Chondrocyte (in vitro differentiated cells): ENCODE results near the gene STEAP1B. TPM values are rescaled to one million over a fixed set of nuclear protein-coding genes. Genes with fewer than 3 reads are reported as not detected.
"Not testable (repeated sequence)": the region's sequence is repeated elsewhere in the genome, so short reads cannot be mapped to it uniquely, and the experiment has no call there.

ENCODE experiments used
- DNase-seq: peaks from one replicate; pipeline ENCODE4 v3.0.0; 2021; ENCODE audit warnings: mixed read lengths, low spot score
- H3K27ac Mint-ChIP-seq: one replicate; pipeline ENCODE4 v1.8.0; 2021; ENCODE audit warnings: mild to moderate bottlenecking, moderate library complexity, mixed read lengths; ENCODE audit not compliant: unreplicated experiment
- H3K27me3 Mint-ChIP-seq: 2 replicates; pipeline ENCODE4 v1.8.0; 2021; ENCODE audit warnings: low read depth, mixed read lengths
- H3K36me3 Mint-ChIP-seq: 2 replicates; pipeline ENCODE4 v1.8.0; 2021; ENCODE audit warnings: low read depth, mixed read lengths
- H3K4me1 Mint-ChIP-seq: 2 replicates; pipeline ENCODE4 v1.8.0; 2021; ENCODE audit warnings: low read depth, mild to moderate bottlenecking, mixed read lengths
- H3K4me3 Mint-ChIP-seq: one replicate; pipeline ENCODE4 v1.8.0; 2021; ENCODE audit warnings: mild to moderate bottlenecking, moderate library complexity, mixed read lengths; ENCODE audit not compliant: unreplicated experiment
- H3K9me3 Mint-ChIP-seq: 2 replicates; pipeline ENCODE4 v1.8.0; 2021; ENCODE audit warnings: low read depth, mixed read lengths
- CTCF ChIP-seq: fragments of 200-600 bp; sonication (generic); IDR thresholded peaks from 2 replicates; pipeline ENCODE4 v1.5.0; 2021; ENCODE audit warnings: antibody characterized with exemption, mild to moderate bottlenecking, moderate library complexity
- total RNA-seq: library from RNA; stranded (reverse); gene quantifications from 3 replicates; pipeline ENCODE4 v1.2.1, GENCODE V29; 2021

Gene STEAP1B
- total RNA-seq, 1 donor from 2014 or later = 4.2 TPM

DNA sequence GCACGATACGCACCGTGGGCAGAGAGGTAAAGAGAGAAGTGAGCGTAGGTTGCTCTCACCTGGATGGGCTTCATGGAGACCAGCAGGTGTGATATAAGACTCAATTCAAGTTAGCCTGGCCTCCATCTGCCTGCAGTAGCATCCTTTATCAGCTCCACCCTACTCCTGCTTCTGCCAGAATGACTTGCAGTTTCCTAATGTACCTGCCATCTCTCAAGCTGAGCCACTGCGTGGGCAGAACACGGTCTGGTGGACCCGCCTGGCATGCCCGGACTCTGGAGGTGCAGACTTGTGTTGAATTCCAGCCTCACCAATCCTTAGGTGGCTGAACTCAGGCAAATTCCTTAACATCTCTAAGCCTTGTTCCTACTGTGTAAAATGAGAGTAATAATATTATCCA, 64.3 kb downstream of the STEAP1B start:
- Mint-ChIP-seq H3K9me3 (peaks cover 13% of the 10 kb centered on the region), H3K4me1 (peaks cover 17% of the 10 kb centered on the region), H3K27me3 (no peaks in the 10 kb centered on the region), H3K4me3 (no peak overlapping the region), H3K36me3 (peaks cover 2% of the 10 kb centered on the region), H3K27ac (no peak overlapping the region)
- no peak for DNase-seq
- TF ChIP-seq CTCF = no peak

GRCh38 chr7:22435105-22435504, 64.9 kb downstream of the STEAP1B start:
- Mint-ChIP-seq H3K4me1 (peaks cover 22% of the 10 kb centered on the region), H3K4me3 (no peak overlapping the region), H3K27me3 (no peaks in the 10 kb centered on the region), H3K36me3 (peaks cover 2% of the 10 kb centered on the region), H3K9me3 (peaks cover 13% of the 10 kb centered on the region), H3K27ac (no peak overlapping the region)
- DNase-seq = no peak
- TF ChIP-seq CTCF = no peak

DNA sequence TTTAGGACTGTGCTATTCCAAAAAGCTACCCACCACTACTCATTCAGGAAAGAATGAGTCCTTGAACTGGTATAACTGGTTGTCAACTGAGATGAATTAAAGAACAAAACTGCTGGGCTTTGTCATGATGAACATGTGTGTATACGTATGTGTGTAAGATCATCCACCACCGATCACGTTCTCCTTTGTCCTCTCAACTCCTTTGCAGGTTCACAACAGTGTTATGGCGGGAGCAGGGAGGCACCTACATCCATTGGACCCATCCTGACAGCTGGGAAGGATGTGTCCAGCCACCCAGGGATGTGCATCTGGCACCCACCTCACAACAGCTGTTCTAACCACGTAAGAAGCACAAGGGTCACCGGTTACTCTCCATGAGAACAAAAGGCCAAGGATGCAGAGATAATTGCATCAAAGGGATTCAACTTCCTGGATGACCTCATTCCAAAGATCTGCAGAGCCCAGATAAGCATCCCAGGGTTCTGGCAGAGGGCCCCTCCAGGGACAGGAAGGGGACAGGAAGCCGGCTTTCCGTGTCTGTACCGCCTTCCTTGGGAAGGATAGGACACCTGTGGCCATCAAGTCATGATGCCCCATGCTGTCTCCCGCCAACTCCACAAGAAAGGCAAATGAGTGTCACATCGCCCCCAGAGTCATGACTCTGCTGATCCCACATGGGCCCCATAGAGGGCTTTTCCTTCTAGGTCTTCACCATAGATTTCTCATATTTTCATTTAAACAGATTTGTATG, 66.1 kb downstream of the STEAP1B start:
- Mint-ChIP-seq H3K27me3 (no peaks in the 10 kb centered on the region), H3K9me3 (peaks cover 9% of the 10 kb centered on the region), H3K4me3 (no peak overlapping the region), H3K27ac (no peak overlapping the region), H3K4me1 (peaks cover 23% of the 10 kb centered on the region), H3K36me3 (no peaks in the 10 kb centered on the region)
- DNase-seq = no peak
- TF ChIP-seq CTCF = no peak

DNA sequence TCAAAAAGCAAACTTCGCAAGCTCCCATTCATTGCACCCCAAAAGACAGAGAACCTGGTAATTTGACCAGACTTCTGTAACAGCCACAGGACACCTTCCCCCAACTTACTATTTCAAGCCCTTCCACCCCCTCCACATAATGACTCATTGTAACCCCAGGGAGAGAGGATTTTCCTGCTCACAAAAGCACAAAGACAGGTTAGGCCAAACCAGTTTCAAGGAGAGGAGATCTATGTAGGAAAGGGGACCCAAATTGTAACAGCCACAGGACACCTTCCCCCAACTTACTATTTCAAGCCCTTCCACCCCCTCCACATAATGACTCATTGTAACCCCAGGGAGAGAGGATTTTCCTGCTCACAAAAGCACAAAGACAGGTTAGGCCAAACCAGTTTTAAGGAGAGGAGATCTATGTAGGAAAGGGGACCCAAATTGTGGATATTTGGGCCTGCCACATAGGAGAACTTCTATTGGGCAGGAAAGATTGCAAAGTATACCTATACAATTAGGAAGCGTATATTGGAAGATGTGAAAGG, 66.8 kb downstream of the STEAP1B start:
- Mint-ChIP-seq H3K27ac (peak overlapping the region; percentile 62), H3K4me1 (peaks cover 23% of the 10 kb centered on the region)
- DNase-seq, H3K4me3 Mint-ChIP-seq, H3K9me3 Mint-ChIP-seq, H3K36me3 Mint-ChIP-seq, H3K27me3 Mint-ChIP-seq: not testable (repeated sequence)

DNA sequence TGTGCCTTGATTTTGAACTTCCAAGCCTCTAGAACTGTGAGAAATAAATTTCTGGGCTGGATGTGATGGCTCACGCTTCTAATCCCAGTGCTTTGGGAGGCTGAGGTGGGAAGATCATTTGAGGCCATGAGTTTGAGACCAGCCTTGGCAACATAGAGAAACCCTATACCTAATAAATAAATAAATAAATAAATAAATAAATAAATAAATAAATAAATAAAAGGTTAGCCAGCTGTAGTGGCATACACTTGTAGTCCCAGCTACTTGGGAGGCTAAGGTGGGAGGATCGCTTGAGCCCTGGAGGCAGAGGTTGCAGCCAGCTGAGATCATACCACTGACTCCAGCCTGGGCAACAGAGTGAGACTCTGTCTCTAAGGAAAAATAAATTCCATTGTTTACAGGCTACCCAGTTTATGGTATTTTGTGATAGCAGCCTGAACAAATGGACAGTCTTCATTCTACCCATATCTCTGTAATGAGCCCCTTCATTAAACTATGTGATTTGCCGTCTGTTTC, 67.7 kb downstream of the STEAP1B start:
- peaks cover 2% of the 10 kb centered on the region for H3K9me3 Mint-ChIP-seq

More for the DNA sequence above, 67.7 kb downstream of the STEAP1B start:
- TF ChIP-seq CTCF = no peak
- no peak for DNase-seq
- Mint-ChIP-seq H3K36me3 (peaks cover 2% of the 10 kb centered on the region), H3K4me3 (no peak overlapping the region), H3K27ac (no peak overlapping the region), H3K4me1 (peaks cover 23% of the 10 kb centered on the region), H3K27me3 (no peaks in the 10 kb centered on the region)
